ENCODE measurements around the gene SVIL. TPM values are rescaled to one million over a fixed set of nuclear protein-coding genes. Genes with fewer than 3 reads are reported as not detected.

Gene SVIL
- total and polyA plus RNA-seq, 2 of the 13 experiments (the other 11 are each of a cell fraction or from before 2014, with no cell fraction given), result 3.9 to 12.1 TPM

DNA sequence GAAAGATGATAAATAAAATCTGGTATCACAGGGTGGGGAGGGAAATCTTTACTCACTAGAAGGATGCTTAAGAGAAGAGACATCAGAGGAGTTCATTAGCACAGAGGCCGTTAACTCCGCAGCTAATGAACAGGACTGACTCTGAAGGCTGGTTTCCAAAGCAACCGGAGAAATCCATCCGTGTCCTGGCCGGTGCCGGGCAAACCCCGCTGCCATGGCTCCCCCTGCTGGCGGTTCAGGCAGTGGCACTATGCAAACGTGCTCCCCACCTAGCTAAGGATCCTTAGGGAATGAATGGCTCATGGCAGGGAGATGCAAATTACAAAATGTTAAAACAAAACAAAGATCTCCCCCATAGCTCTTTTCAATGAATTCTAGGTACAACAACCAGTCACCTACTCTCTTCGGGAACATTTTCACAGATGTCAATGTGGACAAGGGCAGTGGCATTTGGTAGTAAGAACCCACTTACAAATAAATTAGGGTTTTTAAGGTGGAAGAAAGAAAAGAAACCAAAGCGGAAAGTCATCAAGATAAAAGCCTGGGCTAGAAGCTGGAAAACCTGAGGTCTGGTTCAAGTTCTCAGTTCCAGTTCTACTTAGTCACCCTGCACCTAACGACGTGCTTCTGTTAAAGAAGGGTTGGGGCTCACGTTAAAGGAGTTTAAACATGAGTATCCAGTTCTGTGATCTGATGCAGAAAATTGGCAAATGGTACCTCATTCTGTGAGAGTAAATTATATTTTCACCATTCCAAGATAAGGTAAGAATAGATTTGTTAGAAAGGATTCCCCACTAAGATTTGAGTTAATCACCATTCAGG is 138.2 kb downstream of the SVIL start (continued):
- TF ChIP-seq, protein P1, sequence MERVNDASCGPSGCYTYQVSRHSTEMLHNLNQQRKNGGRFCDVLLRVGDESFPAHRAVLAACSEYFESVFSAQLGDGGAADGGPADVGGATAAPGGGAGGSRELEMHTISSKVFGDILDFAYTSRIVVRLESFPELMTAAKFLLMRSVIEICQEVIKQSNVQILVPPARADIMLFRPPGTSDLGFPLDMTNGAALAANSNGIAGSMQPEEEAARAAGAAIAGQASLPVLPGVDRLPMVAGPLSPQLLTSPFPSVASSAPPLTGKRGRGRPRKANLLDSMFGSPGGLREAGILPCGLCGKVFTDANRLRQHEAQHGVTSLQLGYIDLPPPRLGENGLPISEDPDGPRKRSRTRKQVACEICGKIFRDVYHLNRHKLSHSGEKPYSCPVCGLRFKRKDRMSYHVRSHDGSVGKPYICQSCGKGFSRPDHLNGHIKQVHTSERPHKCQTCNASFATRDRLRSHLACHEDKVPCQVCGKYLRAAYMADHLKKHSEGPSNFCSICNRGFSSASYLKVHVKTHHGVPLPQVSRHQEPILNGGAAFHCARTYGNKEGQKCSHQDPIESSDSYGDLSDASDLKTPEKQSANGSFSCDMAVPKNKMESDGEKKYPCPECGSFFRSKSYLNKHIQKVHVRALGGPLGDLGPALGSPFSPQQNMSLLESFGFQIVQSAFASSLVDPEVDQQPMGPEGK (CRISPR knock-in tag; IDR thresholded peaks at IDR 0.05), result 0 out of 2 replicates have a peak, but pooled peaks have one; percentile 11
- TF ChIP-seq, protein P2, sequence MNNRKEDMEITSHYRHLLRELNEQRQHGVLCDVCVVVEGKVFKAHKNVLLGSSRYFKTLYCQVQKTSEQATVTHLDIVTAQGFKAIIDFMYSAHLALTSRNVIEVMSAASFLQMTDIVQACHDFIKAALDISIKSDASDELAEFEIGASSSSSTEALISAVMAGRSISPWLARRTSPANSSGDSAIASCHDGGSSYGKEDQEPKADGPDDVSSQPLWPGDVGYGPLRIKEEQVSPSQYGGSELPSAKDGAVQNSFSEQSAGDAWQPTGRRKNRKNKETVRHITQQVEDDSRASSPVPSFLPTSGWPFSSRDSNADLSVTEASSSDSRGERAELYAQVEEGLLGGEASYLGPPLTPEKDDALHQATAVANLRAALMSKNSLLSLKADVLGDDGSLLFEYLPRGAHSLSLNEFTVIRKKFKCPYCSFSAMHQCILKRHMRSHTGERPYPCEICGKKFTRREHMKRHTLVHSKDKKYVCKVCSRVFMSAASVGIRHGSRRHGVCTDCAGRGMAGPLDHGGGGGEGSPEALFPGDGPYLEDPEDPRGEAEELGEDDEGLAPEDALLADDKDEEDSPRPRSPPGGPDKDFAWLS (CRISPR knock-in tag; IDR thresholded peaks at IDR 0.05; ENCODE audit: borderline replicate concordance), result no peak
- TF ChIP-seq STAG1 (CRISPR knock-in tag; IDR thresholded peaks at IDR 0.05), result peak; percentile 83
- no peak for TF ChIP-seq TRAFD1 (CRISPR knock-in tag; IDR thresholded peaks at IDR 0.05; ENCODE audit: borderline replicate concordance)
- TF ChIP-seq SP2 (CRISPR knock-in tag; IDR thresholded peaks at IDR 0.05), result no peak
- no peak for TF ChIP-seq PRMT3 (CRISPR knock-in tag; IDR thresholded peaks at IDR 0.05; ENCODE audit: borderline replicate concordance, low read depth)
- no peak for TF ChIP-seq ZFP36L2 (CRISPR knock-in tag; IDR thresholded peaks at IDR 0.05)
- TF ChIP-seq TEAD3 (CRISPR knock-in tag; optimal IDR thresholded peaks at IDR 0.05; ENCODE audit: borderline replicate concordance), result peak; percentile 47
- TF ChIP-seq, protein P3, sequence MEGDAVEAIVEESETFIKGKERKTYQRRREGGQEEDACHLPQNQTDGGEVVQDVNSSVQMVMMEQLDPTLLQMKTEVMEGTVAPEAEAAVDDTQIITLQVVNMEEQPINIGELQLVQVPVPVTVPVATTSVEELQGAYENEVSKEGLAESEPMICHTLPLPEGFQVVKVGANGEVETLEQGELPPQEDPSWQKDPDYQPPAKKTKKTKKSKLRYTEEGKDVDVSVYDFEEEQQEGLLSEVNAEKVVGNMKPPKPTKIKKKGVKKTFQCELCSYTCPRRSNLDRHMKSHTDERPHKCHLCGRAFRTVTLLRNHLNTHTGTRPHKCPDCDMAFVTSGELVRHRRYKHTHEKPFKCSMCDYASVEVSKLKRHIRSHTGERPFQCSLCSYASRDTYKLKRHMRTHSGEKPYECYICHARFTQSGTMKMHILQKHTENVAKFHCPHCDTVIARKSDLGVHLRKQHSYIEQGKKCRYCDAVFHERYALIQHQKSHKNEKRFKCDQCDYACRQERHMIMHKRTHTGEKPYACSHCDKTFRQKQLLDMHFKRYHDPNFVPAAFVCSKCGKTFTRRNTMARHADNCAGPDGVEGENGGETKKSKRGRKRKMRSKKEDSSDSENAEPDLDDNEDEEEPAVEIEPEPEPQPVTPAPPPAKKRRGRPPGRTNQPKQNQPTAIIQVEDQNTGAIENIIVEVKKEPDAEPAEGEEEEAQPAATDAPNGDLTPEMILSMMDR (CRISPR knock-in tag; IDR thresholded peaks at IDR 0.05), result peak; percentile 95
- TF ChIP-seq, protein P4, sequence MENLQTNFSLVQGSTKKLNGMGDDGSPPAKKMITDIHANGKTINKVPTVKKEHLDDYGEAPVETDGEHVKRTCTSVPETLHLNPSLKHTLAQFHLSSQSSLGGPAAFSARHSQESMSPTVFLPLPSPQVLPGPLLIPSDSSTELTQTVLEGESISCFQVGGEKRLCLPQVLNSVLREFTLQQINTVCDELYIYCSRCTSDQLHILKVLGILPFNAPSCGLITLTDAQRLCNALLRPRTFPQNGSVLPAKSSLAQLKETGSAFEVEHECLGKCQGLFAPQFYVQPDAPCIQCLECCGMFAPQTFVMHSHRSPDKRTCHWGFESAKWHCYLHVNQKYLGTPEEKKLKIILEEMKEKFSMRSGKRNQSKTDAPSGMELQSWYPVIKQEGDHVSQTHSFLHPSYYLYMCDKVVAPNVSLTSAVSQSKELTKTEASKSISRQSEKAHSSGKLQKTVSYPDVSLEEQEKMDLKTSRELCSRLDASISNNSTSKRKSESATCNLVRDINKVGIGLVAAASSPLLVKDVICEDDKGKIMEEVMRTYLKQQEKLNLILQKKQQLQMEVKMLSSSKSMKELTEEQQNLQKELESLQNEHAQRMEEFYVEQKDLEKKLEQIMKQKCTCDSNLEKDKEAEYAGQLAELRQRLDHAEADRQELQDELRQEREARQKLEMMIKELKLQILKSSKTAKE (CRISPR knock-in tag; IDR thresholded peaks at IDR 0.05; ENCODE audit: borderline replicate concordance), result no peak
- TF ChIP-seq HNF1B (CRISPR knock-in tag; IDR thresholded peaks at IDR 0.05), result 0 out of 2 replicates have a peak, but pooled peaks have one; percentile 28
- no peak for TF ChIP-seq NCOR1 (IDR thresholded peaks at IDR 0.05; ENCODE audit: borderline replicate concordance, low read length)
- TF ChIP-seq RAD21 (CRISPR knock-in tag; IDR thresholded peaks at IDR 0.05), result peak; percentile 88
- no peak for TF ChIP-seq ONECUT2 (CRISPR knock-in tag; IDR thresholded peaks at IDR 0.05)
- peak; percentile 54; the same call in 1 of the 2 replicates for TF ChIP-seq KDM2A (CRISPR knock-in tag; IDR thresholded peaks at IDR 0.05; ENCODE audit: borderline replicate concordance, low read depth)
- peak; percentile 28; the same call in 1 of the 2 replicates for TF ChIP-seq SMC3 (IDR thresholded peaks at IDR 0.05; ENCODE audit: low read length)
- no peak for TF ChIP-seq JARID2 (CRISPR knock-in tag; IDR thresholded peaks at IDR 0.05; ENCODE audit: insufficient replicate concordance)
